Measurements from ENCODE around the gene SIAH2.

GRCh38 chr3:150761831-150762661 is 923 bp downstream of the SIAH2 start:
- no peak for TF ChIP-seq EZH2phosphoT487 (IDR thresholded peaks at IDR 0.05; ENCODE audit: borderline replicate concordance, low read depth, low read length)
- TF ChIP-seq, protein P1, sequence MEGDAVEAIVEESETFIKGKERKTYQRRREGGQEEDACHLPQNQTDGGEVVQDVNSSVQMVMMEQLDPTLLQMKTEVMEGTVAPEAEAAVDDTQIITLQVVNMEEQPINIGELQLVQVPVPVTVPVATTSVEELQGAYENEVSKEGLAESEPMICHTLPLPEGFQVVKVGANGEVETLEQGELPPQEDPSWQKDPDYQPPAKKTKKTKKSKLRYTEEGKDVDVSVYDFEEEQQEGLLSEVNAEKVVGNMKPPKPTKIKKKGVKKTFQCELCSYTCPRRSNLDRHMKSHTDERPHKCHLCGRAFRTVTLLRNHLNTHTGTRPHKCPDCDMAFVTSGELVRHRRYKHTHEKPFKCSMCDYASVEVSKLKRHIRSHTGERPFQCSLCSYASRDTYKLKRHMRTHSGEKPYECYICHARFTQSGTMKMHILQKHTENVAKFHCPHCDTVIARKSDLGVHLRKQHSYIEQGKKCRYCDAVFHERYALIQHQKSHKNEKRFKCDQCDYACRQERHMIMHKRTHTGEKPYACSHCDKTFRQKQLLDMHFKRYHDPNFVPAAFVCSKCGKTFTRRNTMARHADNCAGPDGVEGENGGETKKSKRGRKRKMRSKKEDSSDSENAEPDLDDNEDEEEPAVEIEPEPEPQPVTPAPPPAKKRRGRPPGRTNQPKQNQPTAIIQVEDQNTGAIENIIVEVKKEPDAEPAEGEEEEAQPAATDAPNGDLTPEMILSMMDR (conservative IDR thresholded peaks at IDR 0.05; ENCODE audit: low read length): no peak

Data from OCI-LY7 (cell line).